DOHH2 (cell line): Measurements from ENCODE around the gene PNRC2.

ENCODE experiments used
- H3F3A ChIP-seq: fragments of 200-600 bp; sonication (generic), shearing (Covaris generic); 2 replicates; pipeline ENCODE4 v1.6.0; 2016; ENCODE audit warnings: antibody characterized with exemption, mild to moderate bottlenecking; ENCODE audit not compliant: control insufficient read depth, insufficient read depth
- H3K27ac ChIP-seq: fragments of 200-600 bp; sonication (generic); 2 replicates; pipeline ENCODE4 v1.5.1; 2014; ENCODE audit warnings: low read depth, mild to moderate bottlenecking, low read length, moderate library complexity
- H3K27me3 ChIP-seq: fragments of 200-600 bp; sonication (generic); 2 replicates; pipeline ENCODE4 v1.6.1; 2014; ENCODE audit warnings: mild to moderate bottlenecking, low read length, mixed read lengths; ENCODE audit not compliant: control insufficient read depth
- H3K36me3 ChIP-seq: fragments of 200-600 bp; sonication (generic); 2 replicates; pipeline ENCODE4 v1.6.1; 2014; ENCODE audit warnings: mild to moderate bottlenecking, low read length, moderate library complexity, mixed read lengths; ENCODE audit not compliant: control insufficient read depth
- H3K4me1 ChIP-seq: fragments of 200-600 bp; sonication (generic); 2 replicates; pipeline ENCODE4 v1.6.1; 2014; ENCODE audit warnings: mild to moderate bottlenecking, low read length, mixed read lengths; ENCODE audit not compliant: control insufficient read depth
- H3K4me2 ChIP-seq: fragments of 200-600 bp; sonication (generic); 2 replicates; pipeline ENCODE4 v1.6.0; 2014; ENCODE audit warnings: mild to moderate bottlenecking, low read length, moderate library complexity
- H3K4me3 ChIP-seq: fragments of 200-600 bp; sonication (generic); 2 replicates; pipeline ENCODE4 v1.5.1; 2014; ENCODE audit warnings: mild to moderate bottlenecking, low read length, mixed read lengths
- H3K79me2 ChIP-seq: fragments of 200-600 bp; sonication (generic); 2 replicates; pipeline ENCODE4 v1.6.1; 2014; ENCODE audit warnings: mild to moderate bottlenecking, low read length, mixed read lengths; ENCODE audit not compliant: control insufficient read depth
- H3K9me2 ChIP-seq: fragments of 200-600 bp; sonication (generic); replicated peaks from 2 replicates; pipeline ENCODE4 v1.6.1; 2014; ENCODE audit warnings: mild to moderate bottlenecking, low read length, mixed read lengths; ENCODE audit not compliant: control insufficient read depth
- H3K9me3 ChIP-seq: fragments of 200-600 bp; sonication (generic); 2 replicates; pipeline ENCODE4 v1.6.1; 2014; ENCODE audit warnings: antibody characterized with exemption, low read length, mixed read lengths; ENCODE audit not compliant: control insufficient read depth, insufficient read depth
- H4K20me1 ChIP-seq: fragments of 200-600 bp; sonication (generic); 2 replicates; pipeline ENCODE4 v1.6.0; 2014; ENCODE audit warnings: low read depth, mild to moderate bottlenecking, antibody characterized with exemption, low read length, moderate library complexity; ENCODE audit not compliant: control insufficient read depth, insufficient read depth
- CTCF ChIP-seq: fragments of 200-600 bp; sonication (generic); IDR thresholded peaks from one replicate; pipeline ENCODE4 v1.5.1; 2014; ENCODE audit warnings: antibody characterized with exemption, mild to moderate bottlenecking, low read depth, low read length; ENCODE audit not compliant: poor library complexity, severe bottlenecking
- EZH2phosphoT487 ChIP-seq: fragments of 200-600 bp; sonication (generic); IDR thresholded peaks from 2 replicates; pipeline ENCODE4 v1.6.1; 2017; ENCODE audit warnings: borderline replicate concordance, mild to moderate bottlenecking, antibody characterized with exemption, low read length, moderate library complexity, mixed read lengths

The PNRC2 gene

GRCh38 chr1:23915466-23915865 is 44.2 kb upstream of the PNRC2 start:
- Histone ChIP-seq H3K27ac (peak overlapping the region; percentile 99), H3K27me3 (no peaks in the 10 kb centered on the region), H3K79me2 (peaks cover 20% of the 10 kb centered on the region), H3K4me1 (peaks cover 67% of the 10 kb centered on the region), H3F3A (peaks cover 45% of the 10 kb centered on the region), H3K36me3 (peaks cover 9% of the 10 kb centered on the region), H3K9me2 (no peaks in the 10 kb centered on the region), H3K4me2 (peak overlapping the region; percentile 68; the same call in 1 of the 2 replicates), H3K9me3 (no peaks in the 10 kb centered on the region), H3K4me3 (no peak overlapping the region), H4K20me1 (no peaks in the 10 kb centered on the region)
- no peak for TF ChIP-seq CTCF
- TF ChIP-seq EZH2phosphoT487: no peak

- H3K4me3 ChIP-seq: peak overlapping the region; percentile 39
- H3K79me2 ChIP-seq: peaks cover 16% of the 10 kb centered on the region
- H3K9me2 ChIP-seq: no peaks in the 10 kb centered on the region
- TF ChIP-seq CTCF (peak; percentile 92), EZH2phosphoT487 (no peak)
- H4K20me1 ChIP-seq: no peaks in the 10 kb centered on the region
- no peaks in the 10 kb centered on the region for H3K9me3 ChIP-seq
- peaks cover 9% of the 10 kb centered on the region for H3K36me3 ChIP-seq
- peak overlapping the region; percentile 68 for H3K4me2 ChIP-seq
- H3K27ac ChIP-seq: peak overlapping the region; percentile 99
- H3K4me1 ChIP-seq: peaks cover 57% of the 10 kb centered on the region
- peaks cover 37% of the 10 kb centered on the region for H3F3A ChIP-seq
- no peaks in the 10 kb centered on the region for H3K27me3 ChIP-seq
Observed at GRCh38 chr1:23916209-23917131, 43.2 kb upstream of the PNRC2 start.

GRCh38 chr1:23922321-23922943 is 37.2 kb upstream of the PNRC2 start:
- no peaks in the 10 kb centered on the region for H3K9me3 ChIP-seq
- H3K27ac ChIP-seq: no peak overlapping the region
- no peak for TF ChIP-seq CTCF
- no peak for TF ChIP-seq EZH2phosphoT487
- H3K4me2 ChIP-seq: no peak overlapping the region
- H3K36me3 ChIP-seq: no peaks in the 10 kb centered on the region
- no peaks in the 10 kb centered on the region for H3F3A ChIP-seq
- H3K27me3 ChIP-seq: peaks cover 15% of the 10 kb centered on the region
- H3K9me2 ChIP-seq: no peaks in the 10 kb centered on the region
- no peaks in the 10 kb centered on the region for H3K79me2 ChIP-seq
- H3K4me1 ChIP-seq: no peaks in the 10 kb centered on the region; the same call in 1 of the 2 replicates
- no peak overlapping the region for H3K4me3 ChIP-seq
- no peaks in the 10 kb centered on the region for H4K20me1 ChIP-seq
